GM21360 (cell line): ENCODE data around the gene SDS.
"Not testable (repeated sequence)": the region's sequence is repeated elsewhere in the genome, so short reads cannot be mapped to it uniquely, and the experiment has no call there.

Source experiments
- ATAC-seq: cut with Tn5 transposase; IDR thresholded peaks from one replicate; pipeline ENCODE4 v1.9.1; 2021; ENCODE audit warnings: mild to moderate bottlenecking, moderate library complexity; ENCODE audit not compliant: unreplicated experiment

SDS gene

GRCh38 chr12:113381220-113381619 lies 22.5 kb downstream of the SDS start:
- ATAC-seq, result no peak

- no peak for ATAC-seq
These were observed 25.4 kb downstream of the SDS start for GRCh38 chr12:113378291-113378690.

- ATAC-seq, result no peak
These were observed 28.8 kb downstream of the SDS start for GRCh38 chr12:113374823-113375428.

GRCh38 chr12:113373969-113374368 lies 29.7 kb downstream of the SDS start:
- no peak for ATAC-seq

- ATAC-seq, result no peak
These were observed 30.2 kb downstream of the SDS start for GRCh38 chr12:113373440-113373839.

GRCh38 chr12:113372371-113372770 lies 31.3 kb downstream of the SDS start:
- ATAC-seq, result no peak

- no peak for ATAC-seq
These were observed 31.9 kb downstream of the SDS start for GRCh38 chr12:113371808-113372207.

GRCh38 chr12:113370923-113371682 lies 32.6 kb downstream of the SDS start:
- ATAC-seq, result no peak

GRCh38 chr12:113369391-113369985 lies 34.2 kb downstream of the SDS start:
- ATAC-seq, result no peak

- no peak for ATAC-seq
These were observed 35.4 kb downstream of the SDS start for GRCh38 chr12:113368331-113368730.

- ATAC-seq, result no peak
These were observed 36.9 kb downstream of the SDS start for GRCh38 chr12:113366827-113367226.

- no peak for ATAC-seq
These were observed 37.9 kb downstream of the SDS start for GRCh38 chr12:113365639-113366395.

GRCh38 chr12:113364698-113365097 lies 39.0 kb downstream of the SDS start:
- ATAC-seq, result no peak

- ATAC-seq, result no peak
These were observed 41.9 kb downstream of the SDS start for GRCh38 chr12:113361574-113362370.

- ATAC-seq, result no peak
These were observed 43.5 kb downstream of the SDS start for GRCh38 chr12:113359939-113360748.

- no peak for ATAC-seq
These were observed 44.4 kb downstream of the SDS start for GRCh38 chr12:113359133-113359938.

GRCh38 chr12:113358381-113359132 lies 45.1 kb downstream of the SDS start, which contains the start of gene PLBD2:
Gene PLBD2 (plus strand): TSS chr12:113358587. CDS start chr12:113358601, 14 bp downstream.
- peak; percentile 88 for ATAC-seq

GRCh38 chr12:113354192-113354591 lies 49.5 kb downstream of the SDS start:
- not testable (repeated sequence) for ATAC-seq
